ENCODE measurements around the gene MUC22.
A peak's percentile ranks its signal among the peaks of the same experiment; 100 is the strongest.

MUC22 gene

DNA sequence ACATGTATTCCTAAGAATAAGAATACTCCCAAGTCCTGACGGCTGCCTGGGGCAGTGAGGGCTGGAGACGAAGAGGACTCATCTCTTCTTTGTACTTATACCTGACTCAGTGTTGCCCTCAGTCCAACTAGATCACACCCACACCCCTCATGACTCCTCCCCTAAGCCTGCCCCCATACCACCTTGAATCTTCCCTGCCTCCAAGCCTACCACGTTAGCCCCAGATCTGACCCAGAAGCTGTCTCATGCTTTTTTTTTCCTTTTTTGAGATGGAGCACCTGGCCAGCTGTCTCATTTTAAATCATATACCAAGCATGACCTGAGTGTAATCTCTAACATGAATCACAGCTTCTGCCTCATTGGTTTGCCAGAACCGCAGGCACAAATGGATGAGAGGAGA lies 45.2 kb downstream of the MUC22 start:
- no peak overlapping the region for H3K9ac ChIP-seq (ENCODE audit: low read depth, low read length, poor library complexity, severe bottlenecking)
- no peaks in the 10 kb centered on the region for H3K9me3 ChIP-seq (ENCODE audit: insufficient read depth, low read depth, low read length)
- H3K79me2 ChIP-seq (ENCODE audit: insufficient read depth, low read length) = no peaks in the 10 kb centered on the region
- H3K4me2 ChIP-seq (ENCODE audit: low read depth, low read length, poor library complexity, severe bottlenecking) = no peak overlapping the region
- no peaks in the 10 kb centered on the region for H3K27me3 ChIP-seq (ENCODE audit: insufficient read depth, low read length, poor library complexity, severe bottlenecking)
- no peaks in the 10 kb centered on the region for H3K36me3 ChIP-seq (ENCODE audit: insufficient read depth, low read length)
- H2AFZ ChIP-seq (ENCODE audit: low read length) = no peak overlapping the region
- no peaks in the 10 kb centered on the region for H3K9me2 ChIP-seq (replicated peaks; ENCODE audit: low read depth, low read length)
- no peak overlapping the region for H3K4me3 ChIP-seq (ENCODE audit: low read length, poor library complexity, severe bottlenecking)
- no peaks in the 10 kb centered on the region for H4K20me1 ChIP-seq (ENCODE audit: insufficient read depth, low read length, poor library complexity, severe bottlenecking)
- TF ChIP-seq EZH2phosphoT487 (IDR thresholded peaks at IDR 0.05; ENCODE audit: borderline replicate concordance) (no peak), CTCF (conservative IDR thresholded peaks at IDR 0.05; ENCODE audit: low read length) (no peak)
- no peaks in the 10 kb centered on the region for H3K4me1 ChIP-seq (ENCODE audit: insufficient read depth, low read length, poor library complexity, severe bottlenecking)
- no peaks in the 10 kb centered on the region for H3F3A ChIP-seq (ENCODE audit: low read depth)

GRCh38 chr6:31057426-31058003 lies 47.2 kb downstream of the MUC22 start:
- Histone ChIP-seq H3K9me3 (ENCODE audit: insufficient read depth, low read depth, low read length) (no peaks in the 10 kb centered on the region), H2AFZ (ENCODE audit: low read length) (no peak overlapping the region), H3K36me3 (ENCODE audit: insufficient read depth, low read length) (no peaks in the 10 kb centered on the region), H3K4me3 (ENCODE audit: low read length, poor library complexity, severe bottlenecking) (no peak overlapping the region), H3K4me2 (ENCODE audit: low read depth, low read length, poor library complexity, severe bottlenecking) (no peak overlapping the region), H4K20me1 (ENCODE audit: insufficient read depth, low read length, poor library complexity, severe bottlenecking) (no peaks in the 10 kb centered on the region), H3K79me2 (ENCODE audit: insufficient read depth, low read length) (no peaks in the 10 kb centered on the region), H3K4me1 (ENCODE audit: insufficient read depth, low read length, poor library complexity, severe bottlenecking) (no peaks in the 10 kb centered on the region), H3K9ac (ENCODE audit: low read depth, low read length, poor library complexity, severe bottlenecking) (no peak overlapping the region), H3K27me3 (ENCODE audit: insufficient read depth, low read length, poor library complexity, severe bottlenecking) (no peaks in the 10 kb centered on the region), H3F3A (ENCODE audit: low read depth) (no peaks in the 10 kb centered on the region), H3K9me2 (replicated peaks; ENCODE audit: low read depth, low read length) (no peaks in the 10 kb centered on the region)
- no peak for TF ChIP-seq CTCF (conservative IDR thresholded peaks at IDR 0.05; ENCODE audit: low read length)
- TF ChIP-seq EZH2phosphoT487 (IDR thresholded peaks at IDR 0.05; ENCODE audit: borderline replicate concordance) = no peak

GRCh38 chr6:31058128-31058894 lies 48.0 kb downstream of the MUC22 start:
- Histone ChIP-seq H3K4me3 (ENCODE audit: low read length, poor library complexity, severe bottlenecking) (no peak overlapping the region), H3K27me3 (ENCODE audit: insufficient read depth, low read length, poor library complexity, severe bottlenecking) (no peaks in the 10 kb centered on the region), H3K9me2 (replicated peaks; ENCODE audit: low read depth, low read length) (no peaks in the 10 kb centered on the region), H3K4me1 (ENCODE audit: insufficient read depth, low read length, poor library complexity, severe bottlenecking) (no peaks in the 10 kb centered on the region), H3F3A (ENCODE audit: low read depth) (no peaks in the 10 kb centered on the region), H3K9me3 (ENCODE audit: insufficient read depth, low read depth, low read length) (no peaks in the 10 kb centered on the region), H3K79me2 (ENCODE audit: insufficient read depth, low read length) (no peaks in the 10 kb centered on the region), H4K20me1 (ENCODE audit: insufficient read depth, low read length, poor library complexity, severe bottlenecking) (no peaks in the 10 kb centered on the region), H3K4me2 (ENCODE audit: low read depth, low read length, poor library complexity, severe bottlenecking) (no peak overlapping the region), H3K9ac (ENCODE audit: low read depth, low read length, poor library complexity, severe bottlenecking) (no peak overlapping the region), H3K36me3 (ENCODE audit: insufficient read depth, low read length) (no peaks in the 10 kb centered on the region), H2AFZ (ENCODE audit: low read length) (no peak overlapping the region)
- TF ChIP-seq CTCF (conservative IDR thresholded peaks at IDR 0.05; ENCODE audit: low read length) (peak; percentile 71), EZH2phosphoT487 (IDR thresholded peaks at IDR 0.05; ENCODE audit: borderline replicate concordance) (no peak)
